ENCODE results near the gene FAM199X.

DNA sequence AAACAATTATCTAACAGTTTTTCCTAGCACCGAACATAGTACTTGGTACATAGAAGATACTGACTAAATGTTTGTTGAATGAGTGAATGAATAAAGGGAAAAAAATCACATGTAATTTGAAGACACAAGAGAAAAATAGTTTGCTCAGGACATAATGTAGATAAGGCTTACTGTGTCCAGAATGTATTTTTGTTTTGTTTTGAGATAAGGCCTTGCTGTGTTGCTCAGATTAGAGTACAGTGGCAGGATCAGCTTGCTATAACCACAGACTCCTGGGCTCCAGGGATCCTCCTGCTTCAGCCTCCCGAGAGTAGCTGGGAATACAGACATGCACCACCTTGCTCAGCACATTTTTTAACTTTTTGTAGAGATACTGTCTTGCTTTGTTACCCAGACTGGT is 6.5 kb downstream of the FAM199X start:
- TF ChIP-seq, protein P1, sequence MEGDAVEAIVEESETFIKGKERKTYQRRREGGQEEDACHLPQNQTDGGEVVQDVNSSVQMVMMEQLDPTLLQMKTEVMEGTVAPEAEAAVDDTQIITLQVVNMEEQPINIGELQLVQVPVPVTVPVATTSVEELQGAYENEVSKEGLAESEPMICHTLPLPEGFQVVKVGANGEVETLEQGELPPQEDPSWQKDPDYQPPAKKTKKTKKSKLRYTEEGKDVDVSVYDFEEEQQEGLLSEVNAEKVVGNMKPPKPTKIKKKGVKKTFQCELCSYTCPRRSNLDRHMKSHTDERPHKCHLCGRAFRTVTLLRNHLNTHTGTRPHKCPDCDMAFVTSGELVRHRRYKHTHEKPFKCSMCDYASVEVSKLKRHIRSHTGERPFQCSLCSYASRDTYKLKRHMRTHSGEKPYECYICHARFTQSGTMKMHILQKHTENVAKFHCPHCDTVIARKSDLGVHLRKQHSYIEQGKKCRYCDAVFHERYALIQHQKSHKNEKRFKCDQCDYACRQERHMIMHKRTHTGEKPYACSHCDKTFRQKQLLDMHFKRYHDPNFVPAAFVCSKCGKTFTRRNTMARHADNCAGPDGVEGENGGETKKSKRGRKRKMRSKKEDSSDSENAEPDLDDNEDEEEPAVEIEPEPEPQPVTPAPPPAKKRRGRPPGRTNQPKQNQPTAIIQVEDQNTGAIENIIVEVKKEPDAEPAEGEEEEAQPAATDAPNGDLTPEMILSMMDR (IDR thresholded peaks at IDR 0.05; ENCODE audit: borderline replicate concordance, extremely low read depth, low read length, poor library complexity, severe bottlenecking) = no peak
- TF ChIP-seq EZH2 (IDR thresholded peaks at IDR 0.05; ENCODE audit: borderline replicate concordance, low read depth, low read length, severe bottlenecking) = no peak
